Spleen (tissue), 7 donors: Measurements from ENCODE around the gene TRIM38.

Experiments used
- POLR2AphosphoS5 ChIP-seq, 3 donors: sonication (generic); formaldehyde crosslinking; IDR thresholded peaks; one replicate each; pipeline ENCODE4 v1.5.1; 2017; ENCODE audit warnings: antibody characterized with exemption in 3 of 3
- TF ChIP-seq, protein P1 (sequence below), 11 experiments: fragments of 200-600 bp in 7 of 11; fragments of 450-650 bp in 4 of 11; sonication (generic) in 4 of 11; IDR thresholded peaks in 8 of 11; conservative IDR thresholded peaks in 3 of 11; 1 replicate in 7 of 11; 2 replicates in 4 of 11; pipeline versions ENCODE4 v1.4.0 to v1.8.0; 2016 to 2021; ENCODE audit warnings: antibody characterized with exemption in 11 of 11, inconsistent platforms in 4 of 11, mild to moderate bottlenecking in 1 of 11
- donor health status: DM: no; HTN: no; CAD: no; lungs with moderate emphysema.
- donor health status: DM: no; HTN: no; CAD: no.
- donor health status: DM: no; HTN: no; CAD: no.

DNA sequence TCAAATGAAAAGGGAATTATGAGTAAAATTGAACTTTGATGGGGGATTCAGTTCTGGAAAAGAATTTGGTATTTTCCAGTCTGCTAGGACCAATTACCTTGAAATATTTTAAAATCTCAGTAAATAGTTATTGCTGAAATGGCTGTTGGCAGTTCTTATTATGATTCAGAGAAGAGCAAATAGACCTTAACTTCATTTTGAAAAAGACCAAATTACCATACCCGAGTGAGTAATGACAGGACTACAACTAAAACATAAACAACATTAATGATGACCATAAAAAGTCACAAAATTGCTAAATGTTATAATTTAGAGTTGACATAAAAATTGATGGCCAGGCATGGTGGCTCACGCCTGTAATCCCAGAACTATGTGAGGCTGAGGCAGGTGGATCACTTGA is 21.7 kb downstream of the TRIM38 start:
- TF ChIP-seq, protein P1, sequence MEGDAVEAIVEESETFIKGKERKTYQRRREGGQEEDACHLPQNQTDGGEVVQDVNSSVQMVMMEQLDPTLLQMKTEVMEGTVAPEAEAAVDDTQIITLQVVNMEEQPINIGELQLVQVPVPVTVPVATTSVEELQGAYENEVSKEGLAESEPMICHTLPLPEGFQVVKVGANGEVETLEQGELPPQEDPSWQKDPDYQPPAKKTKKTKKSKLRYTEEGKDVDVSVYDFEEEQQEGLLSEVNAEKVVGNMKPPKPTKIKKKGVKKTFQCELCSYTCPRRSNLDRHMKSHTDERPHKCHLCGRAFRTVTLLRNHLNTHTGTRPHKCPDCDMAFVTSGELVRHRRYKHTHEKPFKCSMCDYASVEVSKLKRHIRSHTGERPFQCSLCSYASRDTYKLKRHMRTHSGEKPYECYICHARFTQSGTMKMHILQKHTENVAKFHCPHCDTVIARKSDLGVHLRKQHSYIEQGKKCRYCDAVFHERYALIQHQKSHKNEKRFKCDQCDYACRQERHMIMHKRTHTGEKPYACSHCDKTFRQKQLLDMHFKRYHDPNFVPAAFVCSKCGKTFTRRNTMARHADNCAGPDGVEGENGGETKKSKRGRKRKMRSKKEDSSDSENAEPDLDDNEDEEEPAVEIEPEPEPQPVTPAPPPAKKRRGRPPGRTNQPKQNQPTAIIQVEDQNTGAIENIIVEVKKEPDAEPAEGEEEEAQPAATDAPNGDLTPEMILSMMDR (IDR thresholded peaks at IDR 0.05 in 8 of 11, conservative IDR thresholded peaks at IDR 0.05 in 3 of 11), result no peak
- no peak for TF ChIP-seq POLR2AphosphoS5 (IDR thresholded peaks at IDR 0.05)
